Stimulated activated CD8-positive, alpha-beta memory T cell treated with anti-CD3 and anti-CD28 coated beads, Interleukin-12 subunit alpha, Interleukin-12 subunit beta, amount 100 ng/mL, for 24 hours (primary cell): Measurements from ENCODE around the gene TMEM229B.

ENCODE experiments used
- DNase-seq: peaks from one replicate; pipeline ENCODE4 v3.0.0-alpha.2; 2020; ENCODE audit errors: extremely low read depth

Gene TMEM229B

GRCh38 chr14:67487332-67487731 is 1.2 kb downstream of the TMEM229B start:
- no peak for DNase-seq

- DNase-seq = no peak
These were observed 1.6 kb downstream of the TMEM229B start for GRCh38 chr14:67486890-67487289.

- DNase-seq = no peak
These were observed 2.9 kb downstream of the TMEM229B start for GRCh38 chr14:67485501-67486095.

- DNase-seq = no peak
These were observed 4.8 kb downstream of the TMEM229B start for GRCh38 chr14:67483579-67484285.

GRCh38 chr14:67482231-67483164 is 6.0 kb downstream of the TMEM229B start:
- no peak for DNase-seq

GRCh38 chr14:67480011-67480410 is 8.5 kb downstream of the TMEM229B start:
- DNase-seq = no peak

- DNase-seq = no peak
These were observed 9.8 kb downstream of the TMEM229B start for GRCh38 chr14:67478800-67479084.

- no peak for DNase-seq
These were observed 10.4 kb downstream of the TMEM229B start for GRCh38 chr14:67477926-67478799.

- DNase-seq = no peak
These were observed 14.2 kb downstream of the TMEM229B start for GRCh38 chr14:67474366-67474765.

- DNase-seq = no peak
These were observed 15.0 kb downstream of the TMEM229B start for GRCh38 chr14:67473290-67474082.

- no peak for DNase-seq
These were observed 15.8 kb downstream of the TMEM229B start for GRCh38 chr14:67472726-67473125.

- DNase-seq = no peak
These were observed 18.6 kb downstream of the TMEM229B start for GRCh38 chr14:67469954-67470353.

GRCh38 chr14:67468378-67468730 is 20.2 kb downstream of the TMEM229B start:
- no peak for DNase-seq

- DNase-seq = no peak
These were observed 21.4 kb downstream of the TMEM229B start for GRCh38 chr14:67467134-67467533.

- no peak for DNase-seq
These were observed 23.6 kb downstream of the TMEM229B start for GRCh38 chr14:67464879-67465278.

GRCh38 chr14:67464377-67464776 is 24.1 kb downstream of the TMEM229B start:
- DNase-seq = no peak

GRCh38 chr14:67463900-67464299 is 24.6 kb downstream of the TMEM229B start:
- no peak for DNase-seq

- DNase-seq = no peak
These were observed 26.5 kb downstream of the TMEM229B start for GRCh38 chr14:67461996-67462395.

- no peak for DNase-seq
These were observed 27.1 kb downstream of the TMEM229B start for GRCh38 chr14:67461341-67461985.

GRCh38 chr14:67459336-67459735 is 29.2 kb downstream of the TMEM229B start:
- no peak for DNase-seq

- DNase-seq = no peak
These were observed 30.7 kb downstream of the TMEM229B start for GRCh38 chr14:67457782-67458181.
